Nephron (organoid): Measurements from ENCODE around the gene PTPN21.

Experiments used
- H3K27ac Mint-ChIP-seq, 3 experiments: 2 replicates each; pipeline ENCODE4 v1.8.0; 2020; ENCODE audit warnings: mixed read lengths in 3 of 3, mild to moderate bottlenecking in 2 of 3, moderate library complexity in 1 of 3
- H3K27me3 Mint-ChIP-seq: 2 replicates; pipeline ENCODE4 v1.8.0; 2021; ENCODE audit warnings: low read depth, mild to moderate bottlenecking, moderate library complexity, mixed read lengths
- H3K36me3 Mint-ChIP-seq: 2 replicates; pipeline ENCODE4 v1.8.0; 2020; ENCODE audit warnings: low read depth, mixed read lengths
- H3K4me1 Mint-ChIP-seq: 2 replicates; pipeline ENCODE4 v1.8.0; 2020; ENCODE audit warnings: mixed read lengths
- H3K4me3 Mint-ChIP-seq, 3 experiments: 2 replicates each; pipeline ENCODE4 v1.8.0; 2020; ENCODE audit warnings: mild to moderate bottlenecking in 3 of 3, mixed read lengths in 3 of 3, moderate library complexity in 2 of 3
- H3K9me3 Mint-ChIP-seq: 2 replicates; pipeline ENCODE4 v1.8.0; 2020; ENCODE audit warnings: mixed read lengths
- TF ChIP-seq, protein P1 (sequence below), 3 experiments: fragments of 200-600 bp; sonication (generic); IDR thresholded peaks; one replicate each; pipeline ENCODE4 v1.5.0; 2021; ENCODE audit warnings: antibody characterized with exemption in 3 of 3; ENCODE audit not compliant: unreplicated experiment in 3 of 3

Gene PTPN21

DNA sequence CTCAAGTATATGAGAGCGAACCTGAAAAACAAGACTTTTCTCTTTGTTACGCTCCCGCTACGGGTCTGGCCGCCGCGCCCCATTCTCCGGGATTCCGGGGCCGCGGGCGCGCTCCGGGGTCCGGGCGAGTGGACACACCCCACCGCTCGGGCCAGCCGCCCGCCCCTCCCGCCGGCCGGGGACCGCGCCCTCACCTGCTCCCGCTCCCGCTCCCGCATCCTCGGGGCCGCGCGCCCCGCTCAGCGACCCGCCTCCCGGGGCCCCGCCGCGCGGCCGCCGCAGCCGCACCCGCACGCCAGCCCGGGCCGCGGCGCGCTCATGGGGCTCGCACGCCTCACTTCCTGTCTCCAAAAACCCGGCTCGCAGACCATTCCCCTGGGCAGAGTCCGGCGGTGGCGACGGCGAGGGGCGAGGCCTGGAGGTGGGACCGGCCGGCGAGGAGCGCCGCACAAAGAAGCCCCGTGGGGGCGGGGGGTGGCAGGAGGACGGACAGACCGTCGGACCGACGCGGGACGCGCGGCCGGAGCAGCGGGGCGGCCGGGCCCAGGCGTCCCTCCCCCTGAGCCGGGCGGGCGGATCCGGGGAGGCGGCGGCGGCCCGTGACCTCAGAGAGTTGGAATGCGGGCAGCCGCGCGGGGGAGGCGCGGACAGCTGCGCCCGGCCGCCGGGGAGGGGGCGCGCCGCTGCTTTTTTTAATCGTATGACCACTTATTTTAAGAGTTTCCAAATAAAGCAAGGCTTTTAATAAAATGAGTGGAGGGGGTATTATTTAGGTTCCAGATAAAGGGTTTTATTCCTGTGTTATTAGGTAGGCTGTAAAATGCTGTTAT is at the start of gene PTPN21:
TSS of gene PTPN21 (minus strand) at position 551 of the 830 bp plus-strand sequence. CDS start 4,590 bp downstream, outside the sequence.
- Mint-ChIP-seq H3K36me3 (peaks cover 5% of the 10 kb centered on the region), H3K27ac (peak within 1 kb of the TSS; percentile 88 to 99 (median 99)), H3K9me3 (no peaks in the 10 kb centered on the region), H3K4me3 (peak within 1 kb of the TSS; percentile 94 to 98 (median 95)), H3K4me1 (peaks cover 41% of the 10 kb centered on the region), H3K27me3 (peaks cover 4% of the 10 kb centered on the region)
- TF ChIP-seq, protein P1, sequence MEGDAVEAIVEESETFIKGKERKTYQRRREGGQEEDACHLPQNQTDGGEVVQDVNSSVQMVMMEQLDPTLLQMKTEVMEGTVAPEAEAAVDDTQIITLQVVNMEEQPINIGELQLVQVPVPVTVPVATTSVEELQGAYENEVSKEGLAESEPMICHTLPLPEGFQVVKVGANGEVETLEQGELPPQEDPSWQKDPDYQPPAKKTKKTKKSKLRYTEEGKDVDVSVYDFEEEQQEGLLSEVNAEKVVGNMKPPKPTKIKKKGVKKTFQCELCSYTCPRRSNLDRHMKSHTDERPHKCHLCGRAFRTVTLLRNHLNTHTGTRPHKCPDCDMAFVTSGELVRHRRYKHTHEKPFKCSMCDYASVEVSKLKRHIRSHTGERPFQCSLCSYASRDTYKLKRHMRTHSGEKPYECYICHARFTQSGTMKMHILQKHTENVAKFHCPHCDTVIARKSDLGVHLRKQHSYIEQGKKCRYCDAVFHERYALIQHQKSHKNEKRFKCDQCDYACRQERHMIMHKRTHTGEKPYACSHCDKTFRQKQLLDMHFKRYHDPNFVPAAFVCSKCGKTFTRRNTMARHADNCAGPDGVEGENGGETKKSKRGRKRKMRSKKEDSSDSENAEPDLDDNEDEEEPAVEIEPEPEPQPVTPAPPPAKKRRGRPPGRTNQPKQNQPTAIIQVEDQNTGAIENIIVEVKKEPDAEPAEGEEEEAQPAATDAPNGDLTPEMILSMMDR (IDR thresholded peaks at IDR 0.05; ENCODE audit: unreplicated experiment in 3 of 3), result no peak

DNA sequence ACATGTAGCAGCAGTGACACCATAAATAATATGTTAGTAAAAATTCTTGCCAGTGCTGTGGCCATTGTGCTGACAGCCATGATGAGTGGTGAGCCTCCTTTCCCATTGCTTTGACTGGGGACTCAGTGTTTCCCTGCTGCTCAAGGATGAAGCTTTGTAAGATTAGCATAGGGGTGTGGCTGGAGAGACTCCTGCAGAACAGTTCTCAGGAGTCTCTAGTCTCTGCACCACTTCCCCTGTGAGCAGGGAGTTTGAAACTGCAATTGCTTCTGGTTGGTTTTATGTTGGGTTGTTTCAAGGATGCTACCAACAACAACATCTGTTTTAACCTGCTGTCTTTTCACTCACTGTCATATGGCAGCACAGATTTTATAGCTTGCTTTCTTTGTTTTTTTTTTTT is 49.4 kb upstream of the PTPN21 start:
- no peak overlapping the region for H3K27ac Mint-ChIP-seq
- no peaks in the 10 kb centered on the region for H3K27me3 Mint-ChIP-seq
- TF ChIP-seq, protein P1 (IDR thresholded peaks at IDR 0.05; ENCODE audit: unreplicated experiment in 3 of 3), result no peak
- H3K9me3 Mint-ChIP-seq, result no peaks in the 10 kb centered on the region
- no peak overlapping the region for H3K4me3 Mint-ChIP-seq
- no peaks in the 10 kb centered on the region for H3K4me1 Mint-ChIP-seq
- H3K36me3 Mint-ChIP-seq, result peaks cover 84% of the 10 kb centered on the region

DNA sequence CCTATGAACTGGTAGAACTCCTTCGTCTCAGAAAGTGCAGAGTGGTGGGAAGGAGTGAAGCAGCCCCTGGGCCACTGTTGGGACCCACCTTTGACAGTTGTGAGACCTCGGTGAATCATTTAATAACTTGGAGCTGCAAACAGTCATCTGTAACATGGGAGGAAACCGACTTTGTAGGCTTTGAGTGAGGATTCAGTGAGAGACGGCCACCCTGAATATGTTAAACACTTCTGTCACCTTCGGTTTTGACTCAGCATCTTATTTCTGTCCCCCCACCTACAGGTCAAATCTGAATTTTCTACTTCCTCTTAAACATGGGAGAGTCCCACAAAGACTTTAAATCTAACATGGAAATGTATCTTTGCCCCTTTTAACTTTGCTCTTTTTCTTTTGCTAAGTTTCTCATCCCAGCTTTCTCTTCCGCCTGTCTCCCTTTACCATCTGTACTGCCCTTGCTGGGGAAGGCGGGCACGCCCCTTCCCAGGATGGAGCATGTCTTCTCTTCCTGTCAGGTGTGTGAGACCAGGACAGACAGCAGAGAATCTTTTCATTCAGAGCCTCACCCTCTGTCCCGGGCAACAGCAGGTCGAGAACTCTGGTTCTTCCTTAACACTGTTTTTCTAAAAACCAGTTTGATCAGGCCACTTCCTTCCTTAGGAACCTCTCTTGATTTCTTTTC is 45.1 kb upstream of the PTPN21 start:
- Mint-ChIP-seq H3K4me3 (peak overlapping the region in 2 of 3 experiments; percentile 7 to 33), H3K9me3 (no peaks in the 10 kb centered on the region), H3K4me1 (no peaks in the 10 kb centered on the region), H3K27ac (peak overlapping the region in 2 of 3 experiments; percentile 49 to 67), H3K36me3 (peaks cover 80% of the 10 kb centered on the region), H3K27me3 (no peaks in the 10 kb centered on the region)
- TF ChIP-seq, protein P1 (IDR thresholded peaks at IDR 0.05; ENCODE audit: unreplicated experiment in 3 of 3), result no peak

GRCh38 chr14:88599326-88599725 is 44.5 kb upstream of the PTPN21 start:
- Mint-ChIP-seq H3K9me3 (no peaks in the 10 kb centered on the region), H3K4me3 (peak overlapping the region in 1 of 3 experiments; percentile 3), H3K36me3 (peaks cover 83% of the 10 kb centered on the region), H3K4me1 (no peaks in the 10 kb centered on the region), H3K27me3 (no peaks in the 10 kb centered on the region), H3K27ac (peak overlapping the region in 1 of 3 experiments; percentile 67)
- TF ChIP-seq, protein P1 (IDR thresholded peaks at IDR 0.05; ENCODE audit: unreplicated experiment in 3 of 3), result no peak

DNA sequence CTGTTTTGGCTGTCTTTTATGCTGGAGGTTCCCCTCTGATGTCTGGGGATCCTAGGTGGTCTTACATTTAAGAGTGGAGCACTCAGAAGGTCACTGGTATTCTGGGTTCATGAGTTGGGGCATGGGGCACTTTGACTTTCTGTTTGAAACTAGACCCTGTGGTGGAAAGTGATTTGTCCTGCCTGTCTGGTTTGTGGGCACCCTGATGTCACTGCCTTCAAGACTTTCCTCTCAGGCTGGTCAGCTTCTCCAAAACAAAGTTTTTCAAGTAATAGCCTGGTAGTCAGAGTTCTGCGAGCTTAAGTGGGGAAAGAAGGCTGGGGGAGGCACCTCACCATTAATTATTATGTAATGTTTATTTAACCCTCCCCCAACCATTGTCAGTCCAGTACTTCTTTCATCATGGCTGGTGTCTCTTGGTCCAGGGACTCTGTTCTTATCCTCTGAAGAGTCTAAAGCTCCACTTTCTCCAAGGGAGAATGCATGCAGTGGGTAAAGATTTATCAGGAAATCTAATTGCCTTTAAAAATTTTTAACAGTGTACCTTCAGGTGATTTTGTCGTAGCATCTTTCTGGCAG is 43.4 kb upstream of the PTPN21 start:
- TF ChIP-seq, protein P1 (IDR thresholded peaks at IDR 0.05; ENCODE audit: unreplicated experiment in 3 of 3), result no peak
- Mint-ChIP-seq H3K4me1 (no peaks in the 10 kb centered on the region), H3K4me3 (no peak overlapping the region), H3K27me3 (no peaks in the 10 kb centered on the region), H3K36me3 (peaks cover 83% of the 10 kb centered on the region), H3K9me3 (no peaks in the 10 kb centered on the region), H3K27ac (peak overlapping the region in 1 of 3 experiments; percentile 18)
